Activated CD8-positive, alpha-beta memory T cell treated with anti-CD3 and anti-CD28 coated beads for 48 hours (primary cell): ENCODE data around the gene PPP5C.

ENCODE experiments used
- DNase-seq, 3 experiments: peaks; one replicate each; pipeline ENCODE4 v3.0.0-alpha.2; 2020; ENCODE audit warnings: low read depth in 2 of 3, low spot score in 2 of 3

The PPP5C gene

DNA sequence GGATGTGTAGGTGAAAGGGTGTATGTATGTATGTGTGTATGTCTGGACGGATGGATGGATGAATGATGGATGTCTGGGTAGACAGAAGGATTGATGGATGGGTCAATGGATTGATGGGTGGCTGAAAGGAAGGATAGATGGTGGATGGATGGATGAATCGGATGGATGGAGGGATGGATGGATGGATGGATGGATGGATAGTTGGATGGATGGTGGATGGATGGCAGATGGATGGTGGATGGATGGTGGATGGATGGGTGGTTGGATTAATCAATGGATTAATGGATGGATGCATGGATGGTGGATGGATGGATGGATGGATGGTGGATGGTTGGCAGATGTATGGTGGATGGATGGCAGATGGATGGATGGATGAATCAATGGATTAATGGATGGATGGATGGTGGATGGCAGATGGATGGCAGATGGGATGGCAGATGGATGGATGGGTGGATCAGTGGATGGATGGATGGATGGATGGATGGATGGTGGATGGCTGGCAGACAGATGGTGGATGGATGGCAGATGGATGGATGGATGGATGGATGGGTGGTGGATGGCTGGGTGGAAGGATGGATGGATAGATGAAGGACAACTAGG, 16.5 kb upstream of the PPP5C start:
- DNase-seq, result no peak

GRCh38 chr19:46337487-46337886, 9.4 kb upstream of the PPP5C start:
- DNase-seq, result no peak

GRCh38 chr19:46339446-46339845, 7.4 kb upstream of the PPP5C start:
- DNase-seq, result no peak

GRCh38 chr19:46340051-46340659, 6.7 kb upstream of the PPP5C start:
- DNase-seq, result no peak

GRCh38 chr19:46341937-46342336, 5.0 kb upstream of the PPP5C start:
- no peak for DNase-seq

- DNase-seq, result no peak
These were observed 2.5 kb upstream of the PPP5C start for GRCh38 chr19:46344363-46344762.

DNA sequence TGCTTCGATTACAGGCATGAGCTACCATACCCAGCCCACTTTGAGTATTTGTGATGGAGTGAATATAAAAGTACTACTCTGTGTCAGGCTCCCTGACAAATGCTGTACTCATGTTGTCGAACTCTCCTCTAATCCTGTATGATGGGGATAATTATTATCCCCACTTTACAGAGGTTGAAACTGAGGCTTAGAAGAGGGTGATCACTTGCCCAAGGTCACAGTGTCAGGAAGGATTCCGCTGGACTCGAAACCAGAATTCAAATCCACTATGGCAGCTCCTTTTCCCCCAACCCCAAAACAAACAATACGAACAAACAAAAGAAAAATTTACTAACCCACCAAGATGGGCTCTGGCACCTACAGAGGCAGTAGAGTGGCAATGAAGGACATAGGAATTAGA, 1.7 kb upstream of the PPP5C start:
- no peak for DNase-seq

- no peak for DNase-seq
These were observed 641 bp downstream of the PPP5C start for GRCh38 chr19:46347572-46347883.

- no peak for DNase-seq
These were observed 1.1 kb downstream of the PPP5C start for GRCh38 chr19:46347985-46348384.

DNA sequence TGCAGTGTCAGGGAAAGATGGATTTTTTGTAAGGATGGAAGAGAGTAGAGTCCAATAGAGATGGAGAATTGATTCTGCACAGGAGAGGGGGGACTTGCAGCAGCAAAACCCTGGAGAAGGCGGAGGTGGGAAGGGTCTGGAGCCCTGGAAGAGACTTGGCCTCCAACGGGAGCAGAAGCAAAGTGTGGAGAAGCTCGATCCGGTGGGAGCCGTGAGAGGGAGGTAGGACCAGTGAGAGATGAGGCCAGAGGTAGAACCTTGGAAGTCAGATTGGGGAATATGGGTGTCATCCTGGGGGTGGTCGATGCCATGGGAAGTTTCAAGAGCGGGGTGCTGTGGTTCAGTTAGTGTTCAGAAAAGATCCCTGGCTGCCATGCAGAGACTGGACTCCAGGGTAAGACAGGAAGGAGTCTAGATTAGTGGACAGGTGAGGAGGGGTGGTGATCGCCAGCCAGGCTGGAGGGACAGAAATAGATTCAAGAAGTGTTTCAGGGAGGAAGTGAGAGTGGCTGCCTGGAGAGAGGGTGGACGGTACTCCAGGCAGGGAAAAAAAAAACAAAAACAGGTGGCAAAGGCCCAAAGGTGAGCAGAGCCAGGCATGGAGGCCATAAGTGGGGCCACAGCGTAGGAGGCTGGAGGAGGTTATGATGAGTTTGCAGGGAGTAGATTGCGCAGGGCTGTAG, 2.6 kb downstream of the PPP5C start:
- DNase-seq, result no peak

- DNase-seq, result peak in 1 of 3 experiments; percentile 13
These were observed 3.3 kb downstream of the PPP5C start for GRCh38 chr19:46350029-46350757.

- no peak for DNase-seq
These were observed 3.9 kb downstream of the PPP5C start for GRCh38 chr19:46350758-46351159.

- no peak for DNase-seq
These were observed 4.6 kb downstream of the PPP5C start for GRCh38 chr19:46351241-46352041.

DNA sequence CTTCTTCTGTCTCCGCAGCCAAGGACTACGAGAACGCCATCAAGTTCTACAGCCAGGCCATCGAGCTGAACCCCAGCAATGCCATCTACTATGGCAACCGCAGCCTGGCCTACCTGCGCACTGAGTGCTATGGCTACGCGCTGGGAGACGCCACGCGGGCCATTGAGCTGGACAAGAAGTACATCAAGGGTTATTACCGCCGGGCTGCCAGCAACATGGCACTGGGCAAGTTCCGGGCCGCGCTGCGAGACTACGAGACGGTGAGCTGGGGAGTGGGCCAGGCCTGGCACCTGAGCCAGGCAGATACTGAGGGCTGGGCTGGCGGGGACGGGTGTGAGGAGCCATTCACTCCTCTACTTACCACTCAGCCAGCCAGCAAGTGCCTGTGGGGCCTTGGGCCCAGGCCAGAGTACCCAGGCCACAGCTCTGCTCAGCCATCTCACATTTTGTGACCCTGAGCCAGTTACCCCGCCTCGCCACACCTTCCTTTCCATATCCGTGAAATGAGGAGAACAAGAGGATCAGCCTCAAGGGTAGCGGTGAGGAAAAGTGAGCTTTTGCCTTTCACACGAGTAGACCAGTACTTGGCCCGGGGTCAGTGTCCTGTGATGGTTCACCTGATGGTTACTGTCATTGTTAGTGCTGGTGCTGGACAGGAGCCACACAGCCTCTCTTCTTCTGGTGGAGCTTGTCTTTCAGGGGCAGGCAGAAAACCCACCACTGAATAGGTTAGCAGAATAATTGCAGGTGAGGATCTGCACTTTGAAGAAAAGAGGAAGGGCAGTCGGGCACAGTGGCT, 7.0 kb downstream of the PPP5C start:
- DNase-seq, result no peak

DNA sequence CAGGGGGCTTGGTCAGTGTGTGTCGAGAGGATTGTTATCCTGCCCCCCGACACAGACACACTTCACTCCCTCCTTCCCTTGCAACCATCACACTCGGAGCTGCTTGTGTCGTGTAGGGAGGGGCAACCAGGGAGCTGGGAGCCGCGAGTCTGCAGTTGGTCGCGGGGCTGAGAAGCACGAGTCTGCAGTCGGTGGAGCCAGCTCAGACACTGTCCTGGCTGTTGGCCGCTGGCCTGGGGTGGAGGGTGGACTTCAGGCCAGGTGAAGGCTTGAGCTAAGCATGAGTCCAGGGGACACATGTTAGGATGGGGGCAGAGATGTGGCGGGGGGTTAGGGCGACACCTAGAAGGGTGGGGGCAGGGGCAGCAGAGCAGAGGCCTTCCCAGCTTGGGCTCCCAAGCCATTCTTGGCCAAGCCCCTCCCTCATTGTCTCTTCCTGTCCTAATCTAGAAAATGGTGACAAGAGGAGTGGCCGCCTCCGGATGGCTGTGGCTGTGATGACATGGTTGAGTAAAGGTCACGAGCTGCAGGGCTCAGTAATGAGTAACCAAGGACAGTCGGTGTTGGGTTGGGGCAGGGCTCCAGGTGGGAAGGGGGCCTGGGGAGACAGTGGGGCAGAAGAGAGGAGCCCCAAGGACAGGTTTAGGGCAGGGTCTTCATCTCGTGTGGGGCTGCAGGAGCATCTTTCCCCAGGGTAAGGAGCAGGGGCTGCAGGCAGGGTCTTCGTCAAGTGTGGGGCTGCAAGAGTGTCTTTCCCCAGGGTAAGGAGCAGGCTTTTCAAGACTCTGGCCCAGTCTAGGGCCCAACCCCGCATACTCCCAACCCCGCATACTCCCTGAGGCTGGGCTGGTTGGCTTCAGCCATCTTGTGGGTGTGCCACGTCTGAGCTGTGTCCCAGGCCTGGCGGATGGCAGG, 8.6 kb downstream of the PPP5C start:
- DNase-seq, result no peak

GRCh38 chr19:46356149-46357055, 9.5 kb downstream of the PPP5C start:
- no peak for DNase-seq

GRCh38 chr19:46357846-46358583, 11.1 kb downstream of the PPP5C start:
- DNase-seq, result no peak

GRCh38 chr19:46361915-46362314, 15.0 kb downstream of the PPP5C start:
- no peak for DNase-seq
